Measurements from ENCODE around the gene GRPEL1.

DNA sequence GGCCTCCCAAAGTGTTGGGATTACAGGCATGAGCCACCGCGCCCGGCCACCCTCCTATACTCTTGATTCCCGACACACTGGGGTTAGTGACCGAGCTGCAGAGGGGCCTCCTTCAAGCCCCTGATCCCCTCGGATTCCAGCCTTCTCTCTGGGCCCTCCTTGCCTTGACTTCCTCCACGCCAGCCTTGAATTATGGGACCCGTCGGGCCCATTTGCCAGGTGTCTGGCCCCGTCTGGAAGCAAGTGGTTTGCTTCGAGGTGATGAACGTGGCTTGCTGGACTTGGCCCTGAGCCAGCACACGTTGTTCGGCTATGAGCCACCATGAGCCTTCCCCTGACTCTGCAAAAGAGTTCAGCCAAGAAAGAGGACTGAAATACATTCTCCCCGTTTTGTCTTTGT, 37.4 kb upstream of the GRPEL1 start:
- no peak for TF ChIP-seq POLR2A (IDR thresholded peaks at IDR 0.05)
- no peak for TF ChIP-seq CTCF (IDR thresholded peaks at IDR 0.05)

All from lower leg skin (tissue), 3 donors.